HEK293 (cell line): ENCODE results near the gene ABHD17A.
"Not testable (repeated sequence)": the region's sequence is repeated elsewhere in the genome, so short reads cannot be mapped to it uniquely, and the experiment has no call there.

ENCODE experiments used
- CTCF ChIA-PET: fragments of 350-600 bp; formaldehyde crosslinking; extraction: SDS; loops from one replicate; lab custom pipeline; 2021; ENCODE audit warnings: antibody characterized with exemption; lab: Yijun Ruan, JAX
- POLR2A ChIA-PET: fragments of 300-600 bp; formaldehyde crosslinking; extraction: SDS; loops from one replicate; lab custom pipeline; 2020; ENCODE audit warnings: antibody characterized with exemption, inconsistent platforms; lab: Yijun Ruan, JAX
- H3K27ac ChIP-seq: fragments of 200-500 bp; sonication (Bioruptor generic); 2 replicates; pipeline ENCODE4 v1.5.1; 2014; ENCODE audit warnings: low read depth, low read length, control low read depth, inconsistent platforms; ENCODE audit errors: extremely low read depth
- H3K36me3 ChIP-seq, 2 experiments: fragments of 200-500 bp in 1 of 2; sonication (Bioruptor generic) in 1 of 2; 1 replicate in 1 of 2; 2 replicates in 1 of 2; pipeline ENCODE4 v1.5.1; 2014 to 2017; ENCODE audit warnings: inconsistent platforms in 2 of 2, low read length in 2 of 2; ENCODE audit not compliant: control insufficient read depth in 2 of 2, insufficient read depth in 1 of 2
- H3K4me1 ChIP-seq: fragments of 200-500 bp; sonication (Bioruptor generic); 2 replicates; pipeline ENCODE4 v1.5.1; 2014; ENCODE audit warnings: mild to moderate bottlenecking, low read length, inconsistent platforms; ENCODE audit not compliant: control insufficient read depth, insufficient read depth
- H3K4me3 ChIP-seq: 2 replicates; pipeline ENCODE4 v1.5.1; 2011; ENCODE audit warnings: low read depth, mild to moderate bottlenecking, control low read depth, low read length, moderate library complexity
- H3K9me3 ChIP-seq: fragments of 200-500 bp; sonication (Bioruptor generic); 2 replicates; pipeline ENCODE4 v1.5.1; 2014; ENCODE audit warnings: low read depth, low read length, inconsistent platforms; ENCODE audit not compliant: control insufficient read depth, insufficient read depth
- GLIS1 ChIP-seq: fragments of 450-650 bp; formaldehyde crosslinking; IDR thresholded peaks from 2 replicates; pipeline ENCODE4 v1.5.1; 2016; ENCODE audit warnings: missing biosample characterization, missing genetic modification characterization
- MZF1 ChIP-seq: fragments of 450-650 bp; formaldehyde crosslinking; IDR thresholded peaks from 2 replicates; pipeline ENCODE4 v1.5.1; 2017; ENCODE audit warnings: missing biosample characterization, missing genetic modification characterization, borderline replicate concordance
- ZBTB17 ChIP-seq: fragments of 450-650 bp; formaldehyde crosslinking; IDR thresholded peaks from 2 replicates; pipeline ENCODE4 v1.5.1; 2016; ENCODE audit warnings: missing biosample characterization, missing genetic modification characterization
- ZBTB8A ChIP-seq: fragments of 450-650 bp; formaldehyde crosslinking; IDR thresholded peaks from 2 replicates; pipeline ENCODE4 v1.5.1; 2016; ENCODE audit warnings: missing biosample characterization, missing genetic modification characterization
- ZNF146 ChIP-seq: fragments of 450-650 bp; formaldehyde crosslinking; IDR thresholded peaks from 2 replicates; pipeline ENCODE4 v1.5.1; 2016; ENCODE audit warnings: missing biosample characterization, missing genetic modification characterization
- ZNF274 ChIP-seq, 2 experiments: fragments of 200-500 bp in 1 of 2; fragments of 450-650 bp in 1 of 2; sonication (Bioruptor generic) in 1 of 2; formaldehyde crosslinking in 1 of 2; IDR thresholded peaks; 2 replicates each; pipeline versions ENCODE4 v1.5.1 to v1.6.1; 2014 to 2016; ENCODE audit warnings: borderline replicate concordance in 1 of 2, inconsistent platforms in 1 of 2, low read length in 1 of 2, missing biosample characterization in 1 of 2, missing genetic modification characterization in 1 of 2
- ZNF341 ChIP-seq: fragments of 450-650 bp; formaldehyde crosslinking; IDR thresholded peaks from 2 replicates; pipeline ENCODE4; 2016; ENCODE audit warnings: low read depth, missing biosample characterization, missing genetic modification characterization
- ZNF837 ChIP-seq: fragments of 450-650 bp; formaldehyde crosslinking; IDR thresholded peaks from 2 replicates; pipeline ENCODE4 v1.5.1; 2016; ENCODE audit warnings: missing biosample characterization, missing genetic modification characterization
- ZNF843 ChIP-seq: fragments of 450-650 bp; formaldehyde crosslinking; IDR thresholded peaks from 2 replicates; pipeline ENCODE4 v1.5.1; 2016; ENCODE audit warnings: missing biosample characterization, missing genetic modification characterization
- TF ChIP-seq, protein P1 (sequence below): fragments of 450-650 bp; formaldehyde crosslinking; conservative IDR thresholded peaks from 2 replicates; pipeline ENCODE4 v1.5.1; 2016; ENCODE audit warnings: low read depth, missing biosample characterization, missing genetic modification characterization
- TF ChIP-seq, protein P2 (sequence below): fragments of 450-650 bp; formaldehyde crosslinking; IDR thresholded peaks from 2 replicates; pipeline ENCODE4 v1.5.1; 2017; ENCODE audit warnings: missing biosample characterization, missing genetic modification characterization
- TF ChIP-seq, protein P3 (sequence below): fragments of 450-650 bp; formaldehyde crosslinking; IDR thresholded peaks from 2 replicates; pipeline ENCODE4 v1.5.1; 2017; ENCODE audit warnings: missing biosample characterization, missing genetic modification characterization
- TF ChIP-seq, protein P4 (sequence below): fragments of 450-650 bp; formaldehyde crosslinking; IDR thresholded peaks from 2 replicates; pipeline ENCODE4 v1.5.1; 2016; ENCODE audit warnings: missing biosample characterization, missing genetic modification characterization

Gene ABHD17A

DNA sequence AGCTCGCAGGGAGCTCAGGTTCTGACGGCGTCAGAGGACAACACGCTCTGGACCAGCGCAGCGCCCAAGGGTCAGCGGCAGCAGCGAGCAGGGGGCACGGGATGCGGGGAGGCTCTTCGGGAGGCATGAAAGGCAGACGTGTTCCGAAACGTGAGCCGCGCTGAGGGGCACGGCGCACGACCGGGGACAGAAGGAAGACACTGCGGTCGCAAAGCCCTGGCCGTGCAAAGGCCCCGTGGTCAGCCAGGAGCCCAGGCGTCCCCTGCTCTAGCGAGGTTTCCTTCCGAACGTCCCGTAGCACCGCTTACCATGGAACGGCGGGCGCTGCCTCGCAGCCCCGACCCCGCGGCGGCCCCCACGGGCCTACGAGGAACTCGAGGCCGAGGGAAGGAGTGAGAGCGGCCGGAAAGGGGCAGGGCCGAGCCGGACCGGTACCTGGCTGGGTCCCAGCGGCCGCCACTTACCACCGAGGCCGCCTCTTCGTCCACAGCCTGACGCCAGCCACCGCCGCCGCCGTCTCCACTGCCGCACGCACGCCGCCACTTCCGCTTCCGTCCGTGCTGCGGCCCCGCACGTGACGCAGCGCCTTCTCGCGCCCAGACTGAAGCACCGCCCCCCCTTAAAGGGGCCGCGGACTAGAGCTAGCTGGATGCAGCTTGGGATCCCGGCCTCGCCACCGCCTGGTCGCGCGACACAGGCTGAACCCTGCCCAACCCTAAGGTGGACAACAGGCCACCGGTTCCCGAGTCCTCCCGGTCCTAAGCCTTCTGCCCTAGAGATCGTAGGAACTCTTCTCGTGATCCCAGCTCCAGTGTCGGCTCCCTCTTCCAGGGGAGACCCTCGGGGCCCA is 9.4 kb downstream of the ABHD17A start (continued):
- TF ChIP-seq, protein P1, sequence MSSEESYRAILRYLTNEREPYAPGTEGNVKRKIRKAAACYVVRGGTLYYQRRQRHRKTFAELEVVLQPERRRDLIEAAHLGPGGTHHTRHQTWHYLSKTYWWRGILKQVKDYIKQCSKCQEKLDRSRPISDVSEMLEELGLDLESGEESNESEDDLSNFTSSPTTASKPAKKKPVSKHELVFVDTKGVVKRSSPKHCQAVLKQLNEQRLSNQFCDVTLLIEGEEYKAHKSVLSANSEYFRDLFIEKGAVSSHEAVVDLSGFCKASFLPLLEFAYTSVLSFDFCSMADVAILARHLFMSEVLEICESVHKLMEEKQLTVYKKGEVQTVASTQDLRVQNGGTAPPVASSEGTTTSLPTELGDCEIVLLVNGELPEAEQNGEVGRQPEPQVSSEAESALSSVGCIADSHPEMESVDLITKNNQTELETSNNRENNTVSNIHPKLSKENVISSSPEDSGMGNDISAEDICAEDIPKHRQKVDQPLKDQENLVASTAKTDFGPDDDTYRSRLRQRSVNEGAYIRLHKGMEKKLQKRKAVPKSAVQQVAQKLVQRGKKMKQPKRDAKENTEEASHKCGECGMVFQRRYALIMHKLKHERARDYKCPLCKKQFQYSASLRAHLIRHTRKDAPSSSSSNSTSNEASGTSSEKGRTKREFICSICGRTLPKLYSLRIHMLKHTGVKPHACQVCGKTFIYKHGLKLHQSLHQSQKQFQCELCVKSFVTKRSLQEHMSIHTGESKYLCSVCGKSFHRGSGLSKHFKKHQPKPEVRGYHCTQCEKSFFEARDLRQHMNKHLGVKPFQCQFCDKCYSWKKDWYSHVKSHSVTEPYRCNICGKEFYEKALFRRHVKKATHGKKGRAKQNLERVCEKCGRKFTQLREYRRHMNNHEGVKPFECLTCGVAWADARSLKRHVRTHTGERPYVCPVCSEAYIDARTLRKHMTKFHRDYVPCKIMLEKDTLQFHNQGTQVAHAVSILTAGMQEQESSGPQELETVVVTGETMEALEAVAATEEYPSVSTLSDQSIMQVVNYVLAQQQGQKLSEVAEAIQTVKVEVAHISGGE, result peak; percentile 93
- TF ChIP-seq ZNF837 (no peak), ZNF146 (tag by site-specific recombination) (peak; percentile 34; the same call in 1 of the 2 replicates), ZNF843 (peak; percentile 64), ZNF274 (IDR thresholded peaks at IDR 0.05; ENCODE audit: low read length) (no peak), ZNF274 (tag by site-specific recombination; IDR thresholded peaks at IDR 0.05; ENCODE audit: borderline replicate concordance) (no peak), MZF1 (tag by site-specific recombination) (no peak), ZBTB17 (tag by site-specific recombination) (peak; percentile 33; the same call in 1 of the 2 replicates), ZNF341 (tag by site-specific recombination) (peak; percentile 37; the same call in 1 of the 2 replicates), ZBTB8A (peak; percentile 52; the same call in 1 of the 2 replicates), GLIS1 (tag by site-specific recombination) (peak; percentile 58)
- TF ChIP-seq, protein P2, sequence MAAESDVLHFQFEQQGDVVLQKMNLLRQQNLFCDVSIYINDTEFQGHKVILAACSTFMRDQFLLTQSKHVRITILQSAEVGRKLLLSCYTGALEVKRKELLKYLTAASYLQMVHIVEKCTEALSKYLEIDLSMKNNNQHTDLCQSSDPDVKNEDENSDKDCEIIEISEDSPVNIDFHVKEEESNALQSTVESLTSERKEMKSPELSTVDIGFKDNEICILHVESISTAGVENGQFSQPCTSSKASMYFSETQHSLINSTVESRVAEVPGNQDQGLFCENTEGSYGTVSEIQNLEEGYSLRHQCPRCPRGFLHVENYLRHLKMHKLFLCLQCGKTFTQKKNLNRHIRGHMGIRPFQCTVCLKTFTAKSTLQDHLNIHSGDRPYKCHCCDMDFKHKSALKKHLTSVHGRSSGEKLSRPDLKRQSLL (tag by site-specific recombination), result peak; percentile 12; the same call in 1 of the 2 replicates
- TF ChIP-seq, protein P3, sequence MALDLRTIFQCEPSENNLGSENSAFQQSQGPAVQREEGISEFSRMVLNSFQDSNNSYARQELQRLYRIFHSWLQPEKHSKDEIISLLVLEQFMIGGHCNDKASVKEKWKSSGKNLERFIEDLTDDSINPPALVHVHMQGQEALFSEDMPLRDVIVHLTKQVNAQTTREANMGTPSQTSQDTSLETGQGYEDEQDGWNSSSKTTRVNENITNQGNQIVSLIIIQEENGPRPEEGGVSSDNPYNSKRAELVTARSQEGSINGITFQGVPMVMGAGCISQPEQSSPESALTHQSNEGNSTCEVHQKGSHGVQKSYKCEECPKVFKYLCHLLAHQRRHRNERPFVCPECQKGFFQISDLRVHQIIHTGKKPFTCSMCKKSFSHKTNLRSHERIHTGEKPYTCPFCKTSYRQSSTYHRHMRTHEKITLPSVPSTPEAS (tag by site-specific recombination), result peak; percentile 25; the same call in 1 of the 2 replicates
- TF ChIP-seq, protein P4, sequence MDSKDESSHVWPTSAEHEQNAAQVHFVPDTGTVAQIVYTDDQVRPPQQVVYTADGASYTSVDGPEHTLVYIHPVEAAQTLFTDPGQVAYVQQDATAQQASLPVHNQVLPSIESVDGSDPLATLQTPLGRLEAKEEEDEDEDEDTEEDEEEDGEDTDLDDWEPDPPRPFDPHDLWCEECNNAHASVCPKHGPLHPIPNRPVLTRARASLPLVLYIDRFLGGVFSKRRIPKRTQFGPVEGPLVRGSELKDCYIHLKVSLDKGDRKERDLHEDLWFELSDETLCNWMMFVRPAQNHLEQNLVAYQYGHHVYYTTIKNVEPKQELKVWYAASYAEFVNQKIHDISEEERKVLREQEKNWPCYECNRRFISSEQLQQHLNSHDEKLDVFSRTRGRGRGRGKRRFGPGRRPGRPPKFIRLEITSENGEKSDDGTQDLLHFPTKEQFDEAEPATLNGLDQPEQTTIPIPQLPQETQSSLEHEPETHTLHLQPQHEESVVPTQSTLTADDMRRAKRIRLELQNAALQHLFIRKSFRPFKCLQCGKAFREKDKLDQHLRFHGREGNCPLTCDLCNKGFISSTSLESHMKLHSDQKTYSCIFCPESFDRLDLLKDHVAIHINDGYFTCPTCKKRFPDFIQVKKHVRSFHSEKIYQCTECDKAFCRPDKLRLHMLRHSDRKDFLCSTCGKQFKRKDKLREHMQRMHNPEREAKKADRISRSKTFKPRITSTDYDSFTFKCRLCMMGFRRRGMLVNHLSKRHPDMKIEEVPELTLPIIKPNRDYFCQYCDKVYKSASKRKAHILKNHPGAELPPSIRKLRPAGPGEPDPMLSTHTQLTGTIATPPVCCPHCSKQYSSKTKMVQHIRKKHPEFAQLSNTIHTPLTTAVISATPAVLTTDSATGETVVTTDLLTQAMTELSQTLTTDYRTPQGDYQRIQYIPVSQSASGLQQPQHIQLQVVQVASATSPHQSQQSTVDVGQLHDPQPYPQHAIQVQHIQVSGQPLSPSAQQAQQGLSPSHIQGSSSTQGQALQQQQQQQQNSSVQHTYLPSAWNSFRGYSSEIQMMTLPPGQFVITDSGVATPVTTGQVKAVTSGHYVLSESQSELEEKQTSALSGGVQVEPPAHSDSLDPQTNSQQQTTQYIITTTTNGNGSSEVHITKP (tag by site-specific recombination), result 0 out of 2 replicates have a peak, but pooled peaks have one; percentile 42

DNA sequence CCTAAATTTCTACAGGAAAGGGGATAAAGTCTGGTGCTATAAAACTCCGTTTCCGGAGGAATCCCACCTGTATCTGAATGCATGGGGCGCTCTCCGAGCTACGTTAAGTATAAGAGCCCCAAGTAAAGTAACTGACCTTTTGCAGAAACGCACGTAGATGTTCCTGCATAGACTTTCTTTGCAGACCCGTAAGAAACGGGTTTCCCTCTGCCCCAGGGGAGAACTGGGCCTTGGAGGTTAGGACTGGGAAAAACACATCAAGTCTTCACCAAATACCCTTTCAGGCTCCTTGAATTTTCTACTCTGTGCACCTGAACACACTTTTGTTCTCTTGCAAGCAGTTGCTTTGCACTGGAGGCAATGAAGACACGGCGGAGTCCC is 10.0 kb downstream of the ABHD17A start:
- Histone ChIP-seq H3K27ac (peak overlapping the region; percentile 89), H3K4me1 (peaks cover 10% of the 10 kb centered on the region), H3K36me3 (peaks cover 0 to 22% of the 10 kb centered on the region in 2 experiments; a peak in 2 of 3 replicates), H3K4me3 (peak overlapping the region; percentile 96)
- ChIA-PET POLR2A (interaction anchor here (0.5 to 2.8 kb wide), 7 partner anchors 10 to 689 kb away, joined by 3 to 22 read pairs (median 3); partner anchors contain the start of genes ABHD17A, ADAT3 and SCAMP4), CTCF (interaction anchor here (0.7 to 1.4 kb wide), 6 partner anchors 9 to 324 kb away, joined by 3 to 5 read pairs (median 3); no protein-coding TSS in a partner anchor)
- not testable (repeated sequence) for H3K9me3 ChIP-seq
